Suprapubic skin (tissue), 4 donors: ENCODE measurements around the gene VPS33B. TPM values are rescaled to one million over a fixed set of nuclear protein-coding genes. Genes with fewer than 3 reads are reported as not detected.

Source experiments
- DNase-seq, 2 donors: peaks; one replicate each; pipeline ENCODE4 v3.0.0-alpha.2; 2019; ENCODE audit warnings: low spot score in 2 of 2
- H3K27ac ChIP-seq: fragments of 200-600 bp; sonication (generic); one replicate; pipeline ENCODE4 v1.5.1; 2019
- H3K27me3 ChIP-seq: fragments of 200-600 bp; sonication (generic); one replicate; pipeline ENCODE4 v1.5.1; 2019
- H3K36me3 ChIP-seq: fragments of 200-600 bp; sonication (generic); one replicate; pipeline ENCODE4 v1.5.1; 2019
- H3K4me1 ChIP-seq: fragments of 200-600 bp; sonication (generic); one replicate; pipeline ENCODE4 v1.5.1; 2019
- H3K4me3 ChIP-seq: fragments of 200-600 bp; sonication (generic); one replicate; pipeline ENCODE4 v1.5.1; 2019; ENCODE audit warnings: mild to moderate bottlenecking
- H3K9me3 ChIP-seq: fragments of 200-600 bp; sonication (generic); one replicate; pipeline ENCODE4 v1.5.1; 2019
- EP300 ChIP-seq: sonication (generic); formaldehyde crosslinking; IDR thresholded peaks from one replicate; pipeline ENCODE4 v1.6.1; 2017; ENCODE audit warnings: antibody characterized with exemption
- POLR2A ChIP-seq, 2 donors: fragments of 450-650 bp; IDR thresholded peaks; one replicate each; pipeline ENCODE4 v1.6.1; 2017; ENCODE audit warnings: antibody characterized with exemption in 2 of 2, mild to moderate bottlenecking in 2 of 2, moderate library complexity in 2 of 2
- POLR2AphosphoS5 ChIP-seq, 3 donors: sonication (generic); formaldehyde crosslinking; IDR thresholded peaks; one replicate each; pipeline ENCODE4 v1.6.1; 2017; ENCODE audit warnings: antibody characterized with exemption in 3 of 3
- WGBS: methylation state at CpG from one replicate; pipeline ENCODE4 v1.1.5; 2018; 5-methylcytosine and 5-hydroxymethylcytosine counted together
- total RNA-seq, 4 donors: library from RNA; depleted of rRNA; stranded (reverse); fragments of >200 nt; gene quantifications; one replicate each; pipeline ENCODE4 v1.1.0, GENCODE V29; 2016
- TF ChIP-seq, protein P1 (sequence below), 2 donors: fragments of 200-600 bp in 1 of 2; fragments of 450-650 bp in 1 of 2; sonication (generic) in 1 of 2; IDR thresholded peaks; one replicate each; pipeline ENCODE4 v1.5.1; 2016 to 2019; ENCODE audit warnings: antibody characterized with exemption in 2 of 2, mild to moderate bottlenecking in 1 of 2, moderate library complexity in 1 of 2

VPS33B gene
- total RNA-seq, 4 donors from 2014 or later: 16.5 to 23.1 (median 18.4) TPM

DNA sequence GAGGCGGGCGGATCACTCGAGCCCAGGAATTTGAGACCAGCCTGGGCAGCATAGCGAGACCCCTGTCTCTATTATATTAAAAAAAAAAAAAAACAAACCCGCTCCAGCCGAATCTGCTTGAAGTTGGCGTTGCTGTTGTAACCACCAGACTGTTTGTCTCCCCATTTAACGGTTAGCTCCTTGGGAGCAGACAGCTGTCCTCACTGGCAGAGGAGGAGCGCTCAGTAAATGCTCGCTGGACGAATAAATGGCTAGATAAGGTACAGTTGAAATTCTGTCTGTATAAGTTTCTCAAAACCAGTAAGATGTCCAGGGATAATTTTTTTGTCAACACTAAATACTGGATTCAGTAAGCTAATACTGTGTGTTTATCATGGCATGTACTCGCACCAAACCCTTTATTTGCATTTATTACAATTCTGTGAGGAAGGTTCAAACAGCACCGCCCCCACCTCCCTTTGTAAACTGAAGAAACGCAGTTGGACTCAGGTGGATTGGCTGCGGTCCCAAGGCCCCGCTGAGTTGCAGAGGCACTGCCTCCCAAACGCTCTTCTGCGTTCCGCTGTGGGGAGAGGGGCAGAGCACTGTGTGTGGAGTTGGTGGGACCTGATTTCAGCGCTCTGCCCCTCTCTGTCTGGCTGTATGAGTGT, 66.6 kb downstream of the VPS33B start:
- no peak for DNase-seq
- H3K9me3 ChIP-seq: no peaks in the 10 kb centered on the region
- H3K27ac ChIP-seq: no peak overlapping the region
- 74% methylated on average over 16 of the region's 20 CpGs for WGBS
- H3K4me3 ChIP-seq: peak overlapping the region; percentile 72
- H3K27me3 ChIP-seq: no peaks in the 10 kb centered on the region
- TF ChIP-seq POLR2A (IDR thresholded peaks at IDR 0.05) (no peak), POLR2AphosphoS5 (IDR thresholded peaks at IDR 0.05) (no peak), EP300 (no peak)
- TF ChIP-seq, protein P1, sequence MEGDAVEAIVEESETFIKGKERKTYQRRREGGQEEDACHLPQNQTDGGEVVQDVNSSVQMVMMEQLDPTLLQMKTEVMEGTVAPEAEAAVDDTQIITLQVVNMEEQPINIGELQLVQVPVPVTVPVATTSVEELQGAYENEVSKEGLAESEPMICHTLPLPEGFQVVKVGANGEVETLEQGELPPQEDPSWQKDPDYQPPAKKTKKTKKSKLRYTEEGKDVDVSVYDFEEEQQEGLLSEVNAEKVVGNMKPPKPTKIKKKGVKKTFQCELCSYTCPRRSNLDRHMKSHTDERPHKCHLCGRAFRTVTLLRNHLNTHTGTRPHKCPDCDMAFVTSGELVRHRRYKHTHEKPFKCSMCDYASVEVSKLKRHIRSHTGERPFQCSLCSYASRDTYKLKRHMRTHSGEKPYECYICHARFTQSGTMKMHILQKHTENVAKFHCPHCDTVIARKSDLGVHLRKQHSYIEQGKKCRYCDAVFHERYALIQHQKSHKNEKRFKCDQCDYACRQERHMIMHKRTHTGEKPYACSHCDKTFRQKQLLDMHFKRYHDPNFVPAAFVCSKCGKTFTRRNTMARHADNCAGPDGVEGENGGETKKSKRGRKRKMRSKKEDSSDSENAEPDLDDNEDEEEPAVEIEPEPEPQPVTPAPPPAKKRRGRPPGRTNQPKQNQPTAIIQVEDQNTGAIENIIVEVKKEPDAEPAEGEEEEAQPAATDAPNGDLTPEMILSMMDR (IDR thresholded peaks at IDR 0.05): no peak
- peaks cover 42% of the 10 kb centered on the region for H3K4me1 ChIP-seq
- peaks cover 34% of the 10 kb centered on the region for H3K36me3 ChIP-seq

DNA sequence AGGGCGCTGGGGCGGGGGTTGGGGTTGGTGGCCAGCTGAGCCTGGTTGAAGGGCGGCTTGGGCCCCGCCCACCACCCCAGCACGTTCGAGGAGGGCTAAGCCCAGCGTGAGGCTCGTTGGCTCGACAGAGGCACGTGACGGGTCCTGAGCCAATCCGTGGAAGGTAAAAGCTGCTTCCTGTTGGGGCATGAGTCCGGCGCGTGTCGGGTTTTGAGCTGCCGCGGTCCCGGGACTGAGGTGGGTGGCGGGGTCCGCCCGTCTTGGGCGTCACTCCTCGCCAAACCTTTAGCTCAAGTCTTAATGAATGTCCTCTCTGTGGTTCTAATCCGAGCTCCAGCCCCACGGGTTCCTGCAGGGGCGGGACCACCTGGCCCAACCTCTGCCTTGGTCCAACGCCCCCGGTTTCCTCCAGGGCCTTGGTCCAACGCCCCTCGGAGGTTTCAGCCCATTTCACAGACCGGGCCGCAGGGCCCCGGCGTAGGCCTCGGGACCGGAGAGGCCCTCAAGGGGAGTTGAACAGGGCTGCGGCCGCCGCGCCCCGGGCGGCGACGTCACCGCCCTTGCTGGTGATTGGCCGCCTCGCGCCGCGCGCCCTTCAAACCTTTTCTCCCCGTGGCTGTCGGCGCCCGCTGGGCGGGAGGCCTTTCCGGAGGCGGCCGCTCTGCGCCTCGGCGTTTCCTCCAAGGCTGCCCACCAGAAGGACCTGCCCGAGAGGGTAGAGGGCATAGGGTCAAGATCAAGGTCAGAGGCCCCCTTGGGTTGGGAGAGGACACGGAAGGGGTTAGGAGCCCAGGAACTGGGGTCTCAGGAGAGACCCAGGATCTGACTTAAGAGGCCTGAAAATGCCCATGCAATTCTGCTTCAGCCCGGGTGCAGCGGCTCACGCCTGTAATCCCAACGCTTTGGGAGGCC, 67.4 kb downstream of the VPS33B start, which contains the start of gene RCCD1:
TSS of gene RCCD1 (plus strand) at position 173 of the 912 bp plus-strand sequence. CDS start 1,851 bp downstream, outside the sequence.
- WGBS: under 1% methylated on average over 43 of the region's 69 CpGs
- peak in 1 of 2 donors; percentile 56 for TF ChIP-seq POLR2A (IDR thresholded peaks at IDR 0.05)
- peak in 1 of 3 donors; percentile 79 for TF ChIP-seq POLR2AphosphoS5 (IDR thresholded peaks at IDR 0.05)
- TF ChIP-seq, protein P1 (IDR thresholded peaks at IDR 0.05): no peak
- Histone ChIP-seq H3K36me3 (peaks cover 37% of the 10 kb centered on the region), H3K9me3 (no peaks in the 10 kb centered on the region), H3K4me3 (peak within 1 kb of the TSS; percentile 72), H3K27me3 (no peaks in the 10 kb centered on the region), H3K27ac (peak within 1 kb of the TSS; percentile 93), H3K4me1 (peaks cover 34% of the 10 kb centered on the region)
- peak; percentile 98 for DNase-seq

DNA sequence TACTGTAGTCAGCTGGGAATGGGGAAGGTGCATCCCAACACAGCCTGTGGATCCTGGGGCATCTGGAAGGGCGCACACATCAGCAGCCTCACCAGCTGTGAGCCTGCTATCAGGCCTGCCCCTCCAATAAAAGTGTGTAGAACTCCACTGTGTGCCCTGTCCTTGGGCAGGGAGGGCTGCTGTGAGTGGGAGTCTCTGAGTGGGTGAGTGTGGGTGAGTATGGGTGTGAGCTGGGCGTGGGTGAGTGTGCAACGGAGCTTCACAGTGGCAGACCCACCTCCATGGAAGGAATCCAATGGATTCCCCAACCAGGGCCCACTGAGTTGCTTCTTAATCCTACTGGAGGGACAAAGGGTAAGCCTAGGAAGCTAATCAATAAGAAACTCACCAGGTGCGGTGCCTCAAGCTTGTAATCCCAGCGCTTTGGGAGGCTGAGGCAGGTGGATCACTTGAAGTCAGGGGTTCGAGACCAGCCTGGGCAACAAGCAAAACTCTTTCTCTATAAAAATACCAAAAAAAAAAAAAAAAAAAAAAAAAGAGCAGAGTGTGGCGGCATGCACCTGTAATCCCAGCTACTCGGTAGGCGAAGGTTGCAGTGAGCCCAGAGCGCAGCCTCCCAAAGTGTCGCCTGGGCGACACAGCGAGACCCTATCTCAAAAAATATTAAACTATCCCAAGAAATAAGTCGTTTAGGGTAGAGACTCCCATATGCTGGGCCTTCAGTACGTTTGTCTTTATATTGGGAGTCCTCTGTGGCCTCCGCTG, 68.3 kb downstream of the VPS33B start:
- TF ChIP-seq, protein P1 (IDR thresholded peaks at IDR 0.05): no peak
- TF ChIP-seq POLR2A (IDR thresholded peaks at IDR 0.05) (no peak), EP300 (no peak), POLR2AphosphoS5 (IDR thresholded peaks at IDR 0.05) (no peak)
- Histone ChIP-seq H3K9me3 (no peaks in the 10 kb centered on the region), H3K36me3 (peaks cover 45% of the 10 kb centered on the region), H3K27me3 (no peaks in the 10 kb centered on the region), H3K27ac (peak overlapping the region; percentile 93), H3K4me3 (peak overlapping the region; percentile 72), H3K4me1 (peaks cover 32% of the 10 kb centered on the region)
- 66% methylated on average over 15 of the region's 16 CpGs for WGBS
- DNase-seq: no peak

DNA sequence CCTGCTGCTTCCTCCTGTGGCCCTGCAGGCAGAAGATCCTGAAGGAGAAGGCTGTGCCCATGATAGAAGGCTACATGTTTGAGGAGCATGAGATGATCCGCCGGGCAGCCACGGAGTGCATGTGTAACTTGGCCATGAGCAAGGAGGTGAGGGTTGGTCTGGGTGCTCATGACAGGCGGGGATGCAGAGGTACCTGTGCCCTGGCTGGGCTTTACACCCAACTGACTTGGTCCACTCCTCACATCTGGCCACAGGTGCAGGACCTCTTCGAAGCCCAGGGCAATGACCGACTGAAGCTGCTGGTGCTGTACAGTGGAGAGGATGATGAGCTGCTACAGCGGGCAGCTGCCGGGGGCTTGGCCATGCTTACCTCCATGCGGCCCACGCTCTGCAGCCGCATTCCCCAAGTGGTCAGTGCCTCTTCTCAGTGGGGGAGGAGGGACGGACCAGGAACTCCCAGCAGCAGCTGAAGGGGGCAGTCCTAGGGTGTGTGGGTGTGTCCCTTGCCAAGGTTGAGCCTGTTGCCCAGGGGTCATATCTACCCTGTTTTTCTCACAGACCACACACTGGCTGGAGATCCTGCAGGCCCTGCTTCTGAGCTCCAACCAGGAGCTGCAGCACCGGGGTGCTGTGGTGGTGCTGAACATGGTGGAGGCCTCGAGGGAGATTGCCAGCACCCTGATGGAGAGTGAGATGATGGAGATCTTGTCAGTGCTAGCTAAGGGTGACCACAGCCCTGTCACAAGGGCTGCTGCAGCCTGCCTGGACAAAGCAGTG, 69.3 kb downstream of the VPS33B start:
- Histone ChIP-seq H3K27ac (no peak overlapping the region), H3K9me3 (no peaks in the 10 kb centered on the region), H3K4me3 (no peak overlapping the region), H3K27me3 (no peaks in the 10 kb centered on the region), H3K36me3 (peaks cover 54% of the 10 kb centered on the region), H3K4me1 (peaks cover 32% of the 10 kb centered on the region)
- TF ChIP-seq POLR2A (IDR thresholded peaks at IDR 0.05) (no peak), EP300 (no peak), POLR2AphosphoS5 (IDR thresholded peaks at IDR 0.05) (no peak)
- TF ChIP-seq, protein P1 (IDR thresholded peaks at IDR 0.05): no peak
- 94% methylated on average over 10 of the region's 14 CpGs for WGBS
- DNase-seq: no peak
